Keratinocyte (primary cell): ENCODE measurements around the gene RBM47. TPM values are rescaled to one million over a fixed set of nuclear protein-coding genes. Genes with fewer than 3 reads are reported as not detected.

Source experiments
- DNase-seq: peaks from one replicate; pipeline ENCODE4 v3.0.0-alpha.2; 2011; ENCODE audit warnings: low read depth, missing footprints, low spot score
- FAIRE-seq: peaks from 2 replicates; lab custom pipeline; 2011; peaks lifted over from hg19 to GRCh38; lab: Jason Lieb, UNC
- H2AFZ ChIP-seq: 2 replicates; pipeline ENCODE4 v1.6.0; 2012; ENCODE audit warnings: low read length, control low read depth, inconsistent platforms; ENCODE audit not compliant: control insufficient read depth
- H3K27ac ChIP-seq: 2 replicates; pipeline ENCODE4 v1.5.1; 2011; ENCODE audit warnings: low read length; ENCODE audit not compliant: control insufficient read depth, insufficient read depth
- H3K27me3 ChIP-seq: 3 replicates; pipeline ENCODE4 v1.6.0; 2011; ENCODE audit warnings: low read length; ENCODE audit not compliant: control insufficient read depth, insufficient read depth; ENCODE audit errors: extremely low read depth
- H3K36me3 ChIP-seq, 2 experiments: 2 replicates in 1 of 2; 3 replicates in 1 of 2; pipeline ENCODE4 v1.5.1; 2011; ENCODE audit warnings: low read length in 2 of 2, mild to moderate bottlenecking in 1 of 2; ENCODE audit not compliant: control insufficient read depth in 2 of 2, insufficient read depth in 2 of 2; ENCODE audit errors: extremely low read depth in 1 of 2
- H3K4me1 ChIP-seq: 3 replicates; pipeline ENCODE4 v1.5.1; 2011; ENCODE audit warnings: low read length; ENCODE audit not compliant: control insufficient read depth, insufficient read depth; ENCODE audit errors: extremely low read depth
- H3K4me2 ChIP-seq: 3 replicates; pipeline ENCODE4 v1.6.0; 2011; ENCODE audit warnings: low read depth, low read length; ENCODE audit not compliant: control insufficient read depth, insufficient read depth; ENCODE audit errors: extremely low read depth
- H3K4me3 ChIP-seq, 3 experiments: fragments of 200-600 bp in 1 of 3; sonication (generic) in 1 of 3; 2 replicates in 2 of 3; 3 replicates in 1 of 3; pipeline ENCODE4 v1.5.1; 2011 to 2016; ENCODE audit warnings: low read length in 3 of 3, mild to moderate bottlenecking in 3 of 3, control low read depth in 2 of 3, inconsistent platforms in 1 of 3, low read depth in 1 of 3, mixed read lengths in 1 of 3, mixed run types in 1 of 3, moderate library complexity in 1 of 3; ENCODE audit not compliant: control insufficient read depth in 2 of 3, insufficient read depth in 2 of 3; ENCODE audit errors: extremely low read depth in 1 of 3
- H3K79me2 ChIP-seq: 2 replicates; pipeline ENCODE4 v1.6.0; 2012; ENCODE audit warnings: low read length; ENCODE audit not compliant: control insufficient read depth, insufficient read depth
- H3K9ac ChIP-seq: 3 replicates; pipeline ENCODE4 v1.6.0; 2011; ENCODE audit warnings: low read length; ENCODE audit not compliant: control insufficient read depth, insufficient read depth; ENCODE audit errors: extremely low read depth
- H3K9me1 ChIP-seq: 3 replicates; pipeline ENCODE4 v1.6.0; 2011; ENCODE audit warnings: low read length; ENCODE audit not compliant: control insufficient read depth, insufficient read depth; ENCODE audit errors: extremely low read depth
- H3K9me3 ChIP-seq: 2 replicates; pipeline ENCODE4 v1.5.1; 2012; ENCODE audit warnings: low read depth, low read length; ENCODE audit not compliant: control insufficient read depth
- H4K20me1 ChIP-seq: 3 replicates; pipeline ENCODE4 v1.6.0; 2011; ENCODE audit warnings: low read length; ENCODE audit not compliant: control insufficient read depth, insufficient read depth; ENCODE audit errors: extremely low read depth
- EZH2 ChIP-seq: IDR thresholded peaks from one replicate; pipeline ENCODE4 v1.6.1; 2012; ENCODE audit warnings: inconsistent platforms, mild to moderate bottlenecking, low read length, moderate library complexity
- dilution Hi-C: fragments of 300-500 bp; cut with MboI; formaldehyde crosslinking; loops from one replicate; pipeline ENCODE4 v1.7.0; 2020; ENCODE audit warnings: low sequenced_read_pairs; ENCODE audit not compliant: extremely low pct_ligation_motif_present
- polyA plus RNA-seq, 5 experiments: library from polyadenylated mRNA; depleted of rRNA in 3 of 5; stranded (reverse) in 3 of 5; stranded (forward) in 1 of 5; unstranded in 1 of 5; fragments of >200 nt; gene quantifications; 1 replicate in 1 of 5; 2 replicates in 3 of 5; 3 replicates in 1 of 5; pipeline versions ENCODE4 v1.2.1 to v1.2.3, GENCODE V29; 2011 to 2012; ENCODE audit warnings: missing spikeins in 2 of 5, low read depth in 1 of 5, low replicate concordance in 1 of 5
- TF ChIP-seq, protein P1 (sequence below), 3 experiments: IDR thresholded peaks in 1 of 3; conservative IDR thresholded peaks in 1 of 3; optimal IDR thresholded peaks in 1 of 3; 2 replicates in 2 of 3; 3 replicates in 1 of 3; pipeline versions ENCODE3 to v1.5.1; 2011; ENCODE audit warnings: low read length in 3 of 3, mild to moderate bottlenecking in 3 of 3, moderate library complexity in 2 of 3, control low read depth in 1 of 3, inconsistent platforms in 1 of 3; ENCODE audit not compliant: insufficient read depth in 2 of 3; ENCODE audit errors: extremely low read depth in 1 of 3

Gene RBM47
- polyA plus RNA-seq, 1 donor (not counting 4 experiments of a cell fraction or from before 2014, with no cell fraction given): 6.9 TPM

DNA sequence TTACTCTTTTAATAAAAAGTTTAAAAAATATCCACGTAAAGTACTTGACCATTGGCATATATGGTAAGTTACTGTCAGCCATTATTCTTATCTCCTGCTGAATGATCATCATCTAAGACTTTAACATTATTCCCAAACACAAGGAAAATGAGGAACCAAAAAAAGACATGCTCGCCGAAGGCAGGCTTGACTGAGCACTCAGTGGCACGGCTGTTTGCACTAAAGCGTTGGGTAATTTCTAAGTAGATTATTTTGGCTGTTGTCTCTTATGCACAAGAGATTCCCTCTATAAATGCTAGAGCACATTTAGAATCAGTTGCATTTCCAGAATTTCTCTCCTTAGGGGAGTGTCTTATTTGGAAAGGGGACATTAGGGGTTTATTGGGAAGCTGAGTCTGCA is 211.7 kb downstream of the RBM47 start:
- dilution Hi-C loops: no loop called here
- Histone ChIP-seq H3K27me3 (no peaks in the 10 kb centered on the region), H3K9me3 (no peaks in the 10 kb centered on the region), H3K27ac (no peak overlapping the region), H3K4me1 (peaks cover 4% of the 10 kb centered on the region), H3K4me3 (no peak overlapping the region), H2AFZ (no peak overlapping the region), H3K9me1 (no peaks in the 10 kb centered on the region), H3K4me2 (no peak overlapping the region), H3K9ac (no peak overlapping the region), H3K79me2 (no peaks in the 10 kb centered on the region), H3K36me3 (no peaks in the 10 kb centered on the region), H4K20me1 (no peaks in the 10 kb centered on the region)
- no peak for DNase-seq
- no peak for FAIRE-seq
- TF ChIP-seq, protein P1, sequence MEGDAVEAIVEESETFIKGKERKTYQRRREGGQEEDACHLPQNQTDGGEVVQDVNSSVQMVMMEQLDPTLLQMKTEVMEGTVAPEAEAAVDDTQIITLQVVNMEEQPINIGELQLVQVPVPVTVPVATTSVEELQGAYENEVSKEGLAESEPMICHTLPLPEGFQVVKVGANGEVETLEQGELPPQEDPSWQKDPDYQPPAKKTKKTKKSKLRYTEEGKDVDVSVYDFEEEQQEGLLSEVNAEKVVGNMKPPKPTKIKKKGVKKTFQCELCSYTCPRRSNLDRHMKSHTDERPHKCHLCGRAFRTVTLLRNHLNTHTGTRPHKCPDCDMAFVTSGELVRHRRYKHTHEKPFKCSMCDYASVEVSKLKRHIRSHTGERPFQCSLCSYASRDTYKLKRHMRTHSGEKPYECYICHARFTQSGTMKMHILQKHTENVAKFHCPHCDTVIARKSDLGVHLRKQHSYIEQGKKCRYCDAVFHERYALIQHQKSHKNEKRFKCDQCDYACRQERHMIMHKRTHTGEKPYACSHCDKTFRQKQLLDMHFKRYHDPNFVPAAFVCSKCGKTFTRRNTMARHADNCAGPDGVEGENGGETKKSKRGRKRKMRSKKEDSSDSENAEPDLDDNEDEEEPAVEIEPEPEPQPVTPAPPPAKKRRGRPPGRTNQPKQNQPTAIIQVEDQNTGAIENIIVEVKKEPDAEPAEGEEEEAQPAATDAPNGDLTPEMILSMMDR (optimal IDR thresholded peaks at IDR 0.05 in 1 of 3, IDR thresholded peaks at IDR 0.05 in 1 of 3, conservative IDR thresholded peaks at IDR 0.05 in 1 of 3; ENCODE audit: extremely low read depth in 1 of 3, insufficient read depth in 2 of 3, low read length in 3 of 3): no peak
- TF ChIP-seq EZH2: no peak

DNA sequence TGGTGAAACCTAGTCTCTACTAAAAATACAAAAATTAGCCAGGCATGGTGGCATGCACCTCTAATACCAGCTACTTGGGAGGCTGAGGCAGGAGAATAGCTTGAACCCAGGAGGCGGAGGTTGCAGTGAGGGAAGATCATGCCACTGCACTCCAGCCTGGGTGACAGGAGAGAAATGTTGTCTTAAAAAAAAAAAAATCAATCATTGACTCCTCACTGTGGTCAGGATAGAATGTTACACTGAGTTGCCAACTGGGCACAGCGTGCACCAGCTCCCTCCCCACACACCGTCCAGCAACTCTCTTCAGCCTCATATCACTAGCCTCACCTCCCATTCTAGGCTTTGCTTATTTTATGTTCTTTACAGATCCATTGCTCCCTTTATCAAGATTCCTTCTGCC is 215.0 kb downstream of the RBM47 start:
- H2AFZ ChIP-seq: no peak overlapping the region

More for the DNA sequence above, 215.0 kb downstream of the RBM47 start:
- Histone ChIP-seq H3K4me2 (no peak overlapping the region), H3K27ac (no peak overlapping the region), H4K20me1 (no peaks in the 10 kb centered on the region), H3K79me2 (no peaks in the 10 kb centered on the region), H3K9me1 (no peaks in the 10 kb centered on the region), H3K9ac (no peak overlapping the region), H3K36me3 (no peaks in the 10 kb centered on the region), H3K4me1 (peaks cover 4% of the 10 kb centered on the region), H3K9me3 (no peaks in the 10 kb centered on the region), H3K27me3 (no peaks in the 10 kb centered on the region), H3K4me3 (no peak overlapping the region)
- dilution Hi-C loops: no loop called here
- FAIRE-seq (no peak), DNase-seq (no peak)
- TF ChIP-seq EZH2: no peak
- TF ChIP-seq, protein P1 (optimal IDR thresholded peaks at IDR 0.05 in 1 of 3, IDR thresholded peaks at IDR 0.05 in 1 of 3, conservative IDR thresholded peaks at IDR 0.05 in 1 of 3; ENCODE audit: extremely low read depth in 1 of 3, insufficient read depth in 2 of 3, low read length in 3 of 3): no peak
